ENCODE results near the gene TAF4.
"Not testable (repeated sequence)": the region's sequence is repeated elsewhere in the genome, so short reads cannot be mapped to it uniquely, and the experiment has no call there.

TAF4 gene

GRCh38 chr20:61958773-61959700 is 106.6 kb downstream of the TAF4 start:
- no peak for DNase-seq

- DNase-seq: no peak
These were observed 107.5 kb downstream of the TAF4 start for GRCh38 chr20:61957961-61958715.

- no peak for DNase-seq
These were observed 109.0 kb downstream of the TAF4 start for GRCh38 chr20:61956396-61957342.

GRCh38 chr20:61955668-61956395 is 109.8 kb downstream of the TAF4 start:
- no peak for DNase-seq

- no peak for DNase-seq
These were observed 111.2 kb downstream of the TAF4 start for GRCh38 chr20:61954276-61955021.

- no peak for DNase-seq
These were observed 112.4 kb downstream of the TAF4 start for GRCh38 chr20:61953037-61954021.

GRCh38 chr20:61951695-61952533 is 113.8 kb downstream of the TAF4 start:
- DNase-seq: no peak

- no peak for DNase-seq
These were observed 115.0 kb downstream of the TAF4 start for GRCh38 chr20:61950641-61951071.

GRCh38 chr20:61949714-61950640 is 115.7 kb downstream of the TAF4 start:
- DNase-seq: no peak

- no peak for DNase-seq
These were observed 116.3 kb downstream of the TAF4 start for GRCh38 chr20:61949363-61949713.

- DNase-seq: no peak
These were observed 116.9 kb downstream of the TAF4 start for GRCh38 chr20:61948586-61949362.

- DNase-seq: not testable (repeated sequence)
These were observed 117.6 kb downstream of the TAF4 start for GRCh38 chr20:61948056-61948455.

GRCh38 chr20:61945495-61945894 is 120.2 kb downstream of the TAF4 start:
- DNase-seq: not testable (repeated sequence)

GRCh38 chr20:61944967-61945366 is 120.7 kb downstream of the TAF4 start:
- DNase-seq: not testable (repeated sequence)

- no peak for DNase-seq
These were observed 123.2 kb downstream of the TAF4 start for GRCh38 chr20:61942526-61942925.

GRCh38 chr20:61941721-61942405 is 123.8 kb downstream of the TAF4 start:
- DNase-seq: no peak

Measured in CD4-positive, alpha-beta T cell treated with Interleukin-6 for 4 hours (primary cell).